BE2C (cell line): ENCODE results near the gene LSM6.

Source experiments
- DNase-seq: peaks from one replicate; pipeline ENCODE4 v3.0.0-alpha.2; 2020
- H3K27me3 ChIP-seq: fragments of 250-450 bp; sonication (Bioruptor Pico); 2 replicates; pipeline ENCODE4 v1.5.1; 2020; ENCODE audit warnings: mild to moderate bottlenecking
- H3K36me3 ChIP-seq: fragments of 250-450 bp; sonication (Bioruptor Pico); 2 replicates; pipeline ENCODE4 v1.5.1; 2020; ENCODE audit warnings: mild to moderate bottlenecking
- H3K4me1 ChIP-seq: fragments of 250-450 bp; sonication (Bioruptor Pico); 2 replicates; pipeline ENCODE4 v1.5.1; 2020
- H3K4me3 ChIP-seq: 2 replicates; pipeline ENCODE4 v1.5.1; 2011; ENCODE audit warnings: low read depth, low read length
- H3K9me3 ChIP-seq: fragments of 250-450 bp; sonication (Bioruptor Pico); 2 replicates; pipeline ENCODE4 v1.5.1; 2020
- TF ChIP-seq, protein P1 (sequence below): IDR thresholded peaks from 2 replicates; pipeline ENCODE4 v1.5.1; 2012; ENCODE audit warnings: mild to moderate bottlenecking, low read depth, low read length

LSM6 gene

DNA sequence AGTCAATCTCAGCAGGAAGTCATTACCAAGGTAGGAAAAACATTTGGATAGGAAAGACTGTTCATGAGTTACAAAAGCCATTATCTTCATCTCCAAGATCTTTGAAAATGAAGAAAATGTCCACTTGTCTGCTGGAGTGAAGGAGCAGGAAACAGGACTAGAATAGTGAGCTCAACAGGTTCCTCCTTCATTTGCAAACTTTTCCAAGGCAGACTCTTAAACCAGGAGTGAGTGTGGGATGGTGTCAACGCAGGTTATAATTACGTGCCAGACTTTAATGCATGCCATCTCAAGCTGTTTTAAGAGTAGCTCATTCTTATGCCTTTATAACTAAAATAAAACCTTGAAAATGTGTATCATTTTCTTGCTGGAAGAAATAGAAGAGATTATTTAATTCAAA is 35.4 kb downstream of the LSM6 start:
- Histone ChIP-seq H3K4me3 (no peak overlapping the region), H3K36me3 (no peaks in the 10 kb centered on the region), H3K4me1 (no peaks in the 10 kb centered on the region), H3K27me3 (peaks cover 4% of the 10 kb centered on the region; the same call in 1 of the 2 replicates), H3K9me3 (no peaks in the 10 kb centered on the region)
- no peak for DNase-seq
- TF ChIP-seq, protein P1, sequence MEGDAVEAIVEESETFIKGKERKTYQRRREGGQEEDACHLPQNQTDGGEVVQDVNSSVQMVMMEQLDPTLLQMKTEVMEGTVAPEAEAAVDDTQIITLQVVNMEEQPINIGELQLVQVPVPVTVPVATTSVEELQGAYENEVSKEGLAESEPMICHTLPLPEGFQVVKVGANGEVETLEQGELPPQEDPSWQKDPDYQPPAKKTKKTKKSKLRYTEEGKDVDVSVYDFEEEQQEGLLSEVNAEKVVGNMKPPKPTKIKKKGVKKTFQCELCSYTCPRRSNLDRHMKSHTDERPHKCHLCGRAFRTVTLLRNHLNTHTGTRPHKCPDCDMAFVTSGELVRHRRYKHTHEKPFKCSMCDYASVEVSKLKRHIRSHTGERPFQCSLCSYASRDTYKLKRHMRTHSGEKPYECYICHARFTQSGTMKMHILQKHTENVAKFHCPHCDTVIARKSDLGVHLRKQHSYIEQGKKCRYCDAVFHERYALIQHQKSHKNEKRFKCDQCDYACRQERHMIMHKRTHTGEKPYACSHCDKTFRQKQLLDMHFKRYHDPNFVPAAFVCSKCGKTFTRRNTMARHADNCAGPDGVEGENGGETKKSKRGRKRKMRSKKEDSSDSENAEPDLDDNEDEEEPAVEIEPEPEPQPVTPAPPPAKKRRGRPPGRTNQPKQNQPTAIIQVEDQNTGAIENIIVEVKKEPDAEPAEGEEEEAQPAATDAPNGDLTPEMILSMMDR = no peak

DNA sequence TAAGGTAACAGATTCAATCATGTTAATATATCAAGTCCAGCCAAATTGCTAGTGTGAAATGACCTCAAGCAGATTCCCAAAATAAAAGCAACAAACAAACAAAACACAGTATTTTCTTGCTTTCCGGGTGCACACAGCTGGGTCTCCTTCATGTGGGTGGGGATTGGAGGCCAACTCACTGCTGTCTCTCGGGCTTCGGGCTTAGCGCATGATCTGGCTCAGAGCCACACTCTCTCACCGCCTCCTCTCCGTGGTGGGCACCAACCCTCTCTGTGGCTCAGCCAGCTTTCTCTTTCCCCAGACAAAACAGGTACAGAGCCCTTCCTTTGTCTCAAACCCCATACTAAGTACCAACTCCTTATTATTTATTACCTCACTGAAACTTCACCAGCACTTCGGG is 35.9 kb downstream of the LSM6 start:
- Histone ChIP-seq H3K4me3 (no peak overlapping the region), H3K4me1 (no peaks in the 10 kb centered on the region), H3K27me3 (peaks cover 4% of the 10 kb centered on the region; the same call in 1 of the 2 replicates), H3K9me3 (no peaks in the 10 kb centered on the region), H3K36me3 (no peaks in the 10 kb centered on the region)
- TF ChIP-seq, protein P1 = no peak
- no peak for DNase-seq

DNA sequence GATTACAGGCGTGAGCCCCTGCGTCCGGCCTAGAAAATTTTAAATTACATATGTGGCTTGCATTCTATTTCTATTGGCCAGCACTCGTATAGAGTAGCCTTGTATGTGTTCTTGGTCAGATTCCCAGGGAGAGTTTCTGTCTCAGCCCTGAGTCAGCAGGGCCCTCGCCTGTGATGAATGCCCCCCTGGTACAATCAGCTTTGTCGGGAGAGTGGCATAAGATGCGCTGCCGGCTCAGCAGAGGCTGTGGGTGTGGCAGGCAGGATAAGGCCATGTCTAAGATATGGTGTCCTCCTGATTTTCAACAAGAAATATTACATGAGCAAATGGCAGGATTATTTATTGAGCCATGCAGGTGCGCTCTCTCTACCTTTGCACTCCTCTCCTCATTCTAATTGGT is 37.3 kb downstream of the LSM6 start:
- Histone ChIP-seq H3K4me1 (no peaks in the 10 kb centered on the region), H3K9me3 (no peaks in the 10 kb centered on the region), H3K36me3 (no peaks in the 10 kb centered on the region), H3K27me3 (peaks cover 4% of the 10 kb centered on the region; the same call in 1 of the 2 replicates), H3K4me3 (no peak overlapping the region)
- TF ChIP-seq, protein P1 = no peak
- DNase-seq = no peak

DNA sequence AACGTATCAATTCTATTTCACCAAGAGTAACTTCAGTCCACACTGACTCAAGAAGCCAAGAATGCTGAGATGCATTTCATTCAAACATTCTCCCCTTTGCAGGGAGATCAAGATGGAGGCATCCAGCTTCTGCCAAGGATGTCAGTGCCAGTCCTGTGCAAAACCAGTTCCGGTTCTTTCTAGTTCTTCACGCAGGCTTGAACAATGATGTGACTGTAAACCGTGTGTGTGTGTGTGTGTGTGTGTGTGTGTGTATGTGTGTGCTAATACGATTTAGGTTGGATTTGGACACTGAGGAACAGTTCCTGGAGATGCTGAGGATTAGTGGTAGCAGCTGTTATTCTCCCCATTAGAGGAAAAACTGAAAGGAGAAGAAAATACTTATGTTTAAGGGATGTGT is 38.7 kb downstream of the LSM6 start, which contains the start of gene REELD1:
REELD1 (plus strand) TSS at position 301 of the 400 bp plus-strand sequence. CDS start 2,415 bp downstream, outside the sequence.
- TF ChIP-seq, protein P1 = no peak
- no peaks in the 10 kb centered on the region for H3K36me3 ChIP-seq
- H3K9me3 ChIP-seq = no peaks in the 10 kb centered on the region
- no peaks in the 10 kb centered on the region for H3K27me3 ChIP-seq
- no peak within 1 kb of the TSS for H3K4me3 ChIP-seq
- H3K4me1 ChIP-seq = no peaks in the 10 kb centered on the region
- DNase-seq = no peak

DNA sequence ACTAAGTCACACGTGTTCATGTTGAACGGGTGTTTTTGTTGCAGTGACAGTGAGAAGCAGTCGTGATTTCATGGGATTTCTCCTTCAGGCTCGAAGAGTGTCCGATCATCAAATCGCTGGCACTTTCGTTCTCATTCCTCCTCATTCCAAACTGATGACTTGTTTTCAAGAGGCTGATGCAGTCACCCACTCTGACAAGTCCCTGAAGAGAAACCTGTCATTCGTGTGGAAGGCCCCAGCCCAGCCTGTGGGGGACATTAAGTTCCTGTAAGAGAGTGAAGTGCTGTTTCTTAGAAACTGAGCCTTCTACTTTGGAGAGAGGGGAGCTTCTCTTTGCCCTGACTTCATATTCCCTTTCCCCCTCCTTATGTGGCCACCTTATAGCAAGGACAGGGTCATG is 46.8 kb downstream of the LSM6 start:
- Histone ChIP-seq H3K4me1 (no peaks in the 10 kb centered on the region), H3K27me3 (no peaks in the 10 kb centered on the region), H3K36me3 (no peaks in the 10 kb centered on the region), H3K9me3 (no peaks in the 10 kb centered on the region), H3K4me3 (no peak overlapping the region)
- no peak for DNase-seq
- TF ChIP-seq, protein P1 = no peak

DNA sequence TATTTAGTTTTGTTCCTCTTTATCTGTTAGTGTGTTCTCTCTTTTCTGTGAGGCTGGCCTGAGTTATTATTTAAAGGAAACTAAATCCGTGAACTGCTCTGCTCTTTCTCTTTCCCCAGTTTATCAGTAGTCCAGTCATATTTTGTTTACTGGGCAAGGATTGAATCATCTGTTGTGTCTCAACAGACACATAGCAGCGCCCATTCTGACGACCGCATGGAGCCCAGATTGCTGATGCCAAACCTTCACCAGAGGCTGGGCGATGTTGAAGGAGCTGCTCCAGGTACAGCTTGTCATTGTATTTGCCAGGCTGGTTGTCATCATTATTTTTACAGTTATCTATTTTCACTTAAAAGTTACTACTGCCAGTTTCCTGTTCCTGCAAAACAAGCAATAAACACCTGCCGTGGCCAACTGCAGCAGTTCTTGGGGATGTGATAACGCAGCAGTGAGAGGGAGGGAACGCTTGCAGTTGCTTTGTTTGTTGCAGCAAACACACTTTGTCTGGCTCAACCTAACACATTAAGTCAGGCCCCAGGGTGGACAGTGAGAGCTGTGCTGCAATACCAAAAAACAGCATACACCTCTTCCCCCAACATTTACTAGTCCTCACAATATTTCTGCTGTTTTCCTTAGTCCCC is 48.9 kb downstream of the LSM6 start:
- H3K4me1 ChIP-seq = no peaks in the 10 kb centered on the region
- TF ChIP-seq, protein P1 = no peak
- H3K9me3 ChIP-seq = no peaks in the 10 kb centered on the region
- H3K4me3 ChIP-seq = no peak overlapping the region
- no peaks in the 10 kb centered on the region for H3K36me3 ChIP-seq
- no peak for DNase-seq
- no peaks in the 10 kb centered on the region for H3K27me3 ChIP-seq
